HG03196 (cell line): ENCODE results near the gene CCDC28A.
"Not testable (repeated sequence)": the region's sequence is repeated elsewhere in the genome, so short reads cannot be mapped to it uniquely, and the experiment has no call there.

Experiments used
- ATAC-seq: cut with Tn5 transposase; IDR thresholded peaks from one replicate; pipeline ENCODE4 v1.9.1; 2021; ENCODE audit not compliant: unreplicated experiment

The CCDC28A gene

GRCh38 chr6:138773177-138774091, at the start of gene CCDC28A:
TSS of gene CCDC28A (plus strand) at chr6:138773769. CDS start at chr6:138776121, 2,352 bp downstream.
- peak; percentile 94 for ATAC-seq

GRCh38 chr6:138724015-138724414, 49.6 kb upstream of the CCDC28A start:
- ATAC-seq, result no peak

- ATAC-seq, result no peak
Measured at GRCh38 chr6:138726066-138726756, 47.4 kb upstream of the CCDC28A start.

- ATAC-seq, result no peak
Measured at GRCh38 chr6:138726757-138727097, 46.8 kb upstream of the CCDC28A start.

- ATAC-seq, result no peak
Measured at GRCh38 chr6:138727182-138727581, 46.4 kb upstream of the CCDC28A start.

GRCh38 chr6:138728662-138729061, 44.9 kb upstream of the CCDC28A start:
- no peak for ATAC-seq

GRCh38 chr6:138730037-138730436, 43.5 kb upstream of the CCDC28A start:
- ATAC-seq, result not testable (repeated sequence)

GRCh38 chr6:138734585-138734984, 39.0 kb upstream of the CCDC28A start:
- ATAC-seq, result no peak

- no peak for ATAC-seq
Measured at GRCh38 chr6:138736640-138737039, 36.9 kb upstream of the CCDC28A start.

- ATAC-seq, result no peak
Measured at GRCh38 chr6:138752017-138752416, 21.6 kb upstream of the CCDC28A start.

GRCh38 chr6:138757136-138757535, 16.4 kb upstream of the CCDC28A start:
- ATAC-seq, result no peak

- no peak for ATAC-seq
Measured at GRCh38 chr6:138765896-138766655, 7.5 kb upstream of the CCDC28A start.

GRCh38 chr6:138769102-138769676, 4.4 kb upstream of the CCDC28A start:
- no peak for ATAC-seq

- ATAC-seq, result no peak
Measured at GRCh38 chr6:138772596-138773176, 883 bp upstream of the CCDC28A start.

- ATAC-seq, result no peak
Measured at GRCh38 chr6:138774370-138774769, 801 bp downstream of the CCDC28A start.

GRCh38 chr6:138776659-138777058, 3.1 kb downstream of the CCDC28A start:
- ATAC-seq, result no peak

- ATAC-seq, result no peak
Measured at GRCh38 chr6:138778331-138778730, 4.8 kb downstream of the CCDC28A start.

- ATAC-seq, result no peak
Measured at GRCh38 chr6:138782243-138782642, 8.7 kb downstream of the CCDC28A start.

GRCh38 chr6:138785079-138785478, 11.5 kb downstream of the CCDC28A start:
- ATAC-seq, result no peak

- ATAC-seq, result no peak
Measured at GRCh38 chr6:138785980-138786379, 12.4 kb downstream of the CCDC28A start.

- no peak for ATAC-seq
Measured at GRCh38 chr6:138787138-138787537, 13.6 kb downstream of the CCDC28A start.
